BJ (cell line): ENCODE results near the gene TRIM6. TPM values are rescaled to one million over a fixed set of nuclear protein-coding genes. Genes with fewer than 3 reads are reported as not detected.

Experiments used
- CTCF ChIA-PET: fragments of 350-600 bp; formaldehyde crosslinking; extraction: SDS; loops from one replicate; lab custom pipeline; 2021; ENCODE audit warnings: antibody characterized with exemption, inconsistent platforms; lab: Yijun Ruan, JAX
- POLR2A ChIA-PET: fragments of 300-600 bp; sonication (Branson Sonifier 250); formaldehyde crosslinking; extraction: SDS; loops from one replicate; lab custom pipeline; 2021; ENCODE audit warnings: antibody characterized with exemption; lab: Charles Lee
- DNase-seq: peaks from one replicate; pipeline ENCODE4 v3.0.0-alpha.2; 2011; ENCODE audit warnings: low read depth
- H3K27me3 ChIP-seq: 2 replicates; pipeline ENCODE4 v1.6.0; 2011; ENCODE audit warnings: low read length; ENCODE audit not compliant: control insufficient read depth, insufficient read depth
- H3K36me3 ChIP-seq: 2 replicates; pipeline ENCODE4 v1.5.1; 2011; ENCODE audit warnings: low read length; ENCODE audit not compliant: control insufficient read depth, insufficient read depth
- H3K4me3 ChIP-seq: 2 replicates; pipeline ENCODE4 v1.5.1; 2011; ENCODE audit warnings: low read depth, mild to moderate bottlenecking, control low read depth, low read length
- polyA plus RNA-seq: library from polyadenylated mRNA; depleted of rRNA; stranded (reverse); fragments of >200 nt; gene quantifications from 2 replicates; pipeline ENCODE4 v1.2.3, GENCODE V29; 2011
- TF ChIP-seq, protein P1 (sequence below): IDR thresholded peaks from 2 replicates; pipeline ENCODE4 v1.5.1; 2011; ENCODE audit warnings: low read depth, mild to moderate bottlenecking, control low read depth, inconsistent platforms, low read length, moderate library complexity; ENCODE audit not compliant: insufficient read depth

The TRIM6 gene
- polyA plus RNA-seq, 1 experiment = 3.8 TPM

DNA sequence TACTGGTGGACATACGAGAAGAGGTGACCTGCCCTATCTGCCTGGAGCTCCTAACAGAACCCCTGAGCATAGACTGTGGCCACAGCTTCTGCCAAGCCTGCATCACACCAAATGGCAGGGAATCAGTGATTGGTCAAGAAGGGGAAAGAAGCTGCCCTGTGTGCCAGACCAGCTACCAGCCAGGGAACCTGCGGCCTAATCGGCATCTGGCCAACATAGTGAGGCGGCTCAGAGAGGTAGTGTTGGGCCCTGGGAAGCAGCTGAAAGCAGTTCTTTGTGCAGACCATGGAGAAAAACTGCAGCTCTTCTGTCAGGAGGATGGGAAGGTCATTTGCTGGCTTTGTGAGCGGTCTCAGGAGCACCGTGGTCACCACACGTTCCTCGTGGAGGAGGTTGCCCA is 6.9 kb downstream of the TRIM6 start:
- POLR2A ChIA-PET = interaction anchor here (0.6 kb wide), 1 partner anchor 65 kb away, joined by 3 read pairs; no protein-coding TSS in a partner anchor

DNA sequence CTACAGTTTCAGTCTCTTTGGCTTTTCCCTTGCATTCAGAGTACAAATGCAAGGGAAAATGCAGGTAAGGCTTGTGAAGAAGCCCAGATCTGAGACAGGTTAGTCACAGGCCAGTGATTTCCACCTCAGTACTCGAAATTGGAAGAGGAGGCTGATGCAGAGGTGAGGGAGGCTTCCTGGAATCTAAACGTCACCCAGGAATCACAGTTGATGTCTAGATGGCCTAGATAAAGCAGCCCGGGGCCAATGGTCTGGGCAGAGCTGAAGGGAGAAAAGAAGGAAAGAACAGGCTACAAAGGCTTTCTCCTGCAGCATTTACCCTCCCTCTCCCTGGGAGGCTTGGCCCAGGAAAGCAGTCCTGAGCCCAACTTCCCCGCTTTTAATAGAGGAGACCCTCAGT is 8.5 kb downstream of the TRIM6 start:
- TF ChIP-seq, protein P1, sequence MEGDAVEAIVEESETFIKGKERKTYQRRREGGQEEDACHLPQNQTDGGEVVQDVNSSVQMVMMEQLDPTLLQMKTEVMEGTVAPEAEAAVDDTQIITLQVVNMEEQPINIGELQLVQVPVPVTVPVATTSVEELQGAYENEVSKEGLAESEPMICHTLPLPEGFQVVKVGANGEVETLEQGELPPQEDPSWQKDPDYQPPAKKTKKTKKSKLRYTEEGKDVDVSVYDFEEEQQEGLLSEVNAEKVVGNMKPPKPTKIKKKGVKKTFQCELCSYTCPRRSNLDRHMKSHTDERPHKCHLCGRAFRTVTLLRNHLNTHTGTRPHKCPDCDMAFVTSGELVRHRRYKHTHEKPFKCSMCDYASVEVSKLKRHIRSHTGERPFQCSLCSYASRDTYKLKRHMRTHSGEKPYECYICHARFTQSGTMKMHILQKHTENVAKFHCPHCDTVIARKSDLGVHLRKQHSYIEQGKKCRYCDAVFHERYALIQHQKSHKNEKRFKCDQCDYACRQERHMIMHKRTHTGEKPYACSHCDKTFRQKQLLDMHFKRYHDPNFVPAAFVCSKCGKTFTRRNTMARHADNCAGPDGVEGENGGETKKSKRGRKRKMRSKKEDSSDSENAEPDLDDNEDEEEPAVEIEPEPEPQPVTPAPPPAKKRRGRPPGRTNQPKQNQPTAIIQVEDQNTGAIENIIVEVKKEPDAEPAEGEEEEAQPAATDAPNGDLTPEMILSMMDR = no peak
- no peak overlapping the region for H3K4me3 ChIP-seq
- no peak for DNase-seq
- POLR2A ChIA-PET = no interaction called here
- no peaks in the 10 kb centered on the region for H3K36me3 ChIP-seq
- H3K27me3 ChIP-seq = no peaks in the 10 kb centered on the region
- CTCF ChIA-PET = no interaction called here

More for the DNA sequence above, 6.9 kb downstream of the TRIM6 start:
- DNase-seq = no peak
- CTCF ChIA-PET = interaction anchor here (1.3 to 1.7 kb wide), 2 partner anchors 10 to 16 kb away, joined by 4 read pairs; no protein-coding TSS in a partner anchor
- H3K4me3 ChIP-seq = no peak overlapping the region
- no peaks in the 10 kb centered on the region for H3K27me3 ChIP-seq
- TF ChIP-seq, protein P1 = no peak
- H3K36me3 ChIP-seq = no peaks in the 10 kb centered on the region

DNA sequence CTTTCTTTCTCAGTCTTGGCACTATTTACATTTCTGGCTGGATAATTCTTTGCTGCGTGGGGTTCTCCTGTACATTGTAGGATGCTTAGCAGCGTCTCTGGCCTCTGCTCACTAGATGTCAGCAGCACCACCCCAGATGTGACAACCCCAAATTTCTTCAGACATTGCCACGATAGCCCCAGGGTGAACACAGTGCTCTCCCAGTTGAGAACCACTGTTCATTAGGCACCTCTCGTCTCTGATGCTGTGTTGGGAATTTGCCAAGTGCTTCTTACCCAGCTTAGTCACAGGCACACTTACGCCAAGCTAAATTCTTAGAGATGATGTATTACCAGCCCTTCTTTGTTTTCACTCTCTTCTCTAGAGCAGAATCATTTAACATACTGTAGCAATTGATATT is 9.4 kb downstream of the TRIM6 start:
- no peaks in the 10 kb centered on the region for H3K27me3 ChIP-seq
- no peak overlapping the region for H3K4me3 ChIP-seq
- peak; percentile 18 for DNase-seq
- no peaks in the 10 kb centered on the region for H3K36me3 ChIP-seq
- CTCF ChIA-PET = interaction anchor here (0.7 to 2.1 kb wide), 4 partner anchors 9 to 129 kb away, joined by 3 to 9 read pairs (median 4); no protein-coding TSS in a partner anchor
- TF ChIP-seq, protein P1 = peak; percentile 17; the same call in 1 of the 2 replicates
- POLR2A ChIA-PET = interaction anchor here (1.0 kb wide), 1 partner anchor 9 kb away, joined by 3 read pairs; no protein-coding TSS in a partner anchor

DNA sequence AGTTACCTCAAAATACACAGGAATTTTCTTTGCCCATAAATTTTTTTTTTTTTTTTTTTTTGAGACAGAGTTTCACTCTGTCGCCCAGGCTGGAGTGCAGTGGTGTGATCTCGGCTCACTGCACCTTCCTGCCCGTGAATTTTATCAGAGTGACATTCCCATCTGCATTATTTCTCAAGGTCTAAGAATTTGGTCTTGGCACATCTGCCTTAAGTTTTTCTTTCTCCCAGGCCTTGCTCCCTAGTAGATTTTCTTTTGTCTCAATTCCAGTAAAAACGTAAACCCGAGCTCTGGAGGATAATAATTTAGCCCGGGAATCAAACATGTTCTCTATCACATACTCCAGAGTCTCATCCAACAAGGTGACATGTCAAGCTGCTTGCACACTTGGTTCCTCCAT is 12.4 kb downstream of the TRIM6 start:
- Histone ChIP-seq H3K27me3 (no peaks in the 10 kb centered on the region), H3K36me3 (no peaks in the 10 kb centered on the region), H3K4me3 (no peak overlapping the region)
- CTCF ChIA-PET = no interaction called here
- POLR2A ChIA-PET = no interaction called here
- no peak for DNase-seq
- TF ChIP-seq, protein P1 = no peak

DNA sequence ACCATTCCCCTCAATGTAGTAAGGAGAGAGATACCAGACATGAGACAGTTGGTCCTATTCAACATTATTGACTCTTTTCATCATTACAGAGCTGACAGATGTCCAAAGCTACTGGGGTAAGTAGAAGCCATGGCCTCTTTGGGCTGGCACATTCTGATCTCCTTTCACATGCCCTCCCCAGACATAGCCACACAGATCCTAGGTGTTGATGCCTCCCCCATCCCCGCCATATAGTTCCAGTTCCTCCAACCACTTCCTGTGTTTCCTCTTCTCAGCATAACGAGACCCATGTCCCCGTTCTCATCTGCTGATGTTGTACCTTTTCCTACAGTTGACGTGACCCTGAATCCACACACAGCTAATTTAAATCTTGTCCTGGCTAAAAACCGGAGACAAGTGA is 14.0 kb downstream of the TRIM6 start:
- DNase-seq = no peak
- Histone ChIP-seq H3K36me3 (no peaks in the 10 kb centered on the region), H3K4me3 (no peak overlapping the region), H3K27me3 (no peaks in the 10 kb centered on the region)
- CTCF ChIA-PET = interaction anchor here (0.9 kb wide), 1 partner anchor 10 kb away, joined by 3 read pairs; no protein-coding TSS in a partner anchor
- TF ChIP-seq, protein P1 = no peak
- POLR2A ChIA-PET = no interaction called here
